PC-3 (cell line): ENCODE data around the gene CCDC69. TPM values are rescaled to one million over a fixed set of nuclear protein-coding genes. Genes with fewer than 3 reads are reported as not detected.

Experiments used
- ATAC-seq: fragments of 200-7000 bp; cut with Tn5 transposase; 2 replicates; pipeline ENCODE4 v1.9.1; 2020; ENCODE audit warnings: mild to moderate bottlenecking, moderate library complexity
- BruUV-seq: library from RNA; stranded (reverse); fragments of 400-500 nt; replicated peaks from 2 replicates; lab custom pipeline; 2021; lab: Mats Ljungman, UMichigan
- CTCF ChIA-PET: fragments of 300-600 bp; sonication (Branson Sonifier 250); formaldehyde crosslinking; loops from one replicate; lab custom pipeline; 2022; ENCODE audit warnings: antibody characterized with exemption; lab: Charles Lee
- POLR2A ChIA-PET: fragments of 300-600 bp; sonication (Branson Sonifier 250); formaldehyde crosslinking; loops from one replicate; lab custom pipeline; 2022; ENCODE audit warnings: antibody characterized with exemption; ENCODE audit not compliant: unreplicated experiment; lab: Charles Lee
- DNase-seq: peaks from one replicate; pipeline ENCODE4 v3.0.0-alpha.2; 2015
- H2AFZ ChIP-seq: fragments of 300-600 bp; sonication (generic); 2 replicates; pipeline ENCODE4 v1.6.0; 2016; ENCODE audit warnings: antibody characterized with exemption, low read length
- H3F3A ChIP-seq: fragments of 300-600 bp; sonication (generic); one replicate; pipeline ENCODE4 v1.6.0; 2017; ENCODE audit warnings: antibody characterized with exemption, low read length, control low read depth, mild to moderate bottlenecking; ENCODE audit not compliant: unreplicated experiment
- H3K27ac ChIP-seq: fragments of 300-600 bp; sonication (generic); 2 replicates; pipeline ENCODE4 v1.5.1; 2016; ENCODE audit warnings: mild to moderate bottlenecking, low read length
- H3K27me3 ChIP-seq: fragments of 300-600 bp; sonication (generic); 2 replicates; pipeline ENCODE4 v1.6.1; 2016; ENCODE audit warnings: low read length, mixed read lengths
- H3K36me3 ChIP-seq: fragments of 300-600 bp; sonication (generic); 2 replicates; pipeline ENCODE4 v1.6.1; 2016; ENCODE audit warnings: low read depth, mixed run types, low read length, mixed read lengths
- H3K4me1 ChIP-seq: fragments of 300-600 bp; sonication (generic); 2 replicates; pipeline ENCODE4 v1.5.1; 2016; ENCODE audit warnings: low read length; ENCODE audit not compliant: insufficient read depth
- H3K4me2 ChIP-seq: fragments of 300-600 bp; sonication (generic); 2 replicates; pipeline ENCODE4 v1.6.0; 2016; ENCODE audit warnings: low read length
- H3K4me3 ChIP-seq: fragments of 300-600 bp; sonication (generic); 2 replicates; pipeline ENCODE4 v1.5.1; 2016; ENCODE audit warnings: mild to moderate bottlenecking, low read length, mixed read lengths
- H3K79me2 ChIP-seq: fragments of 300-600 bp; sonication (generic); 2 replicates; pipeline ENCODE4 v1.6.1; 2017; ENCODE audit warnings: low read length, mixed read lengths
- H3K9ac ChIP-seq: fragments of 300-600 bp; sonication (generic); 2 replicates; pipeline ENCODE4 v1.6.0; 2016; ENCODE audit warnings: mild to moderate bottlenecking, low read length
- H3K9me2 ChIP-seq: fragments of 300-600 bp; sonication (generic); replicated peaks from 2 replicates; pipeline ENCODE4 v1.6.1; 2016; ENCODE audit warnings: mixed run types, low read length, mixed read lengths
- H3K9me3 ChIP-seq: fragments of 300-600 bp; sonication (generic); 2 replicates; pipeline ENCODE4 v1.6.1; 2016; ENCODE audit warnings: low read length, mixed read lengths
- H4K20me1 ChIP-seq: fragments of 300-600 bp; sonication (generic); 2 replicates; pipeline ENCODE4 v1.6.1; 2016; ENCODE audit warnings: low read length, mixed read lengths
- EZH2 ChIP-seq: fragments of 300-600 bp; sonication (generic); IDR thresholded peaks from one replicate; pipeline ENCODE4 v1.6.1; 2017; ENCODE audit warnings: antibody characterized with exemption, mild to moderate bottlenecking, low read length; ENCODE audit not compliant: unreplicated experiment
- EZH2phosphoT487 ChIP-seq: fragments of 300-600 bp; sonication (generic); IDR thresholded peaks from 2 replicates; pipeline ENCODE4 v1.6.1; 2018; ENCODE audit warnings: mild to moderate bottlenecking, antibody characterized with exemption, low read length, borderline replicate concordance
- intact Hi-C: fragments of 100-400 bp; cut with micrococcal nuclease; formaldehyde crosslinking; loops from 2 replicates; pipeline ENCODE4 v1.9.0; 2023
- total RNA-seq: library from RNA; depleted of rRNA; stranded (reverse); fragments of >200 nt; gene quantifications from 2 replicates; pipeline ENCODE4 v1.2.3, GENCODE V29; 2014
- TF ChIP-seq, protein P1 (sequence below): fragments of 300-600 bp; sonication (generic); conservative IDR thresholded peaks from 2 replicates; pipeline ENCODE4 v1.5.1; 2017; ENCODE audit warnings: antibody characterized with exemption, low read depth, mild to moderate bottlenecking, low read length

Gene CCDC69
- total RNA-seq, 1 experiment from 2014 or later, result 26.4 TPM

DNA sequence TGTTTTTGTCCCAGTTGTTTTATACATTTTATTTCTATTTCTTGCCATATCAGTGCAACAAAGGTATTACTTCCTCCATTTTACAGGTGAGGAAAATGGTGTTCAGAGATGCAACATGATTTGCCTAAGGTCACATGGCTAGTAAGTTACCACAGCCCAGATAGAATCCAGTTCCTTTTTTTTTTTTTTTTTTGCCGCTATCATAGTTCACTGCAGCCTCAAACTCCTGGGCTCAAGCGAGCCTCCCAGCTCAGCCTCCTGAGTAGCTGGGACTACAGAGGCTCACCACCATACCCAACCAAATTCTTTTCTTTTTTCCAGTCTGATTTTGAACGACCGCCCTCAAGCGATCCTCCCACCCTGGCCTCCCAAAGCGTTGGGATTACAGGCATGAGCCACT is 480 bp upstream of the CCDC69 start:
- H3K4me1 ChIP-seq, result peaks cover 19% of the 10 kb centered on the region; the same call in 1 of the 2 replicates
- intact Hi-C loops, result loop anchor here (1.0 kb wide), 1 partner anchor 15 kb away; no protein-coding TSS in a partner anchor
- ChIA-PET POLR2A (interaction anchor here (0.6 kb wide), 1 partner anchor 28 kb away, joined by 3 read pairs; the partner anchor contains the start of gene GM2A), CTCF (interaction anchor here (0.7 to 1.3 kb wide), 4 partner anchors 15 to 92 kb away, joined by 3 to 8 read pairs (median 4); partner anchors contain the start of gene GM2A)
- peak overlapping the region; percentile 93 for H2AFZ ChIP-seq
- H4K20me1 ChIP-seq, result no peaks in the 10 kb centered on the region
- no peak overlapping the region for H3K9ac ChIP-seq
- no TSS peak for BruUV-seq
- H3K4me2 ChIP-seq, result peak overlapping the region; percentile 86
- no peaks in the 10 kb centered on the region for H3K9me3 ChIP-seq
- peak overlapping the region; percentile 92 for H3K4me3 ChIP-seq
- H3K27me3 ChIP-seq, result no peaks in the 10 kb centered on the region
- TF ChIP-seq EZH2phosphoT487 (no peak), EZH2 (no peak)
- TF ChIP-seq, protein P1, sequence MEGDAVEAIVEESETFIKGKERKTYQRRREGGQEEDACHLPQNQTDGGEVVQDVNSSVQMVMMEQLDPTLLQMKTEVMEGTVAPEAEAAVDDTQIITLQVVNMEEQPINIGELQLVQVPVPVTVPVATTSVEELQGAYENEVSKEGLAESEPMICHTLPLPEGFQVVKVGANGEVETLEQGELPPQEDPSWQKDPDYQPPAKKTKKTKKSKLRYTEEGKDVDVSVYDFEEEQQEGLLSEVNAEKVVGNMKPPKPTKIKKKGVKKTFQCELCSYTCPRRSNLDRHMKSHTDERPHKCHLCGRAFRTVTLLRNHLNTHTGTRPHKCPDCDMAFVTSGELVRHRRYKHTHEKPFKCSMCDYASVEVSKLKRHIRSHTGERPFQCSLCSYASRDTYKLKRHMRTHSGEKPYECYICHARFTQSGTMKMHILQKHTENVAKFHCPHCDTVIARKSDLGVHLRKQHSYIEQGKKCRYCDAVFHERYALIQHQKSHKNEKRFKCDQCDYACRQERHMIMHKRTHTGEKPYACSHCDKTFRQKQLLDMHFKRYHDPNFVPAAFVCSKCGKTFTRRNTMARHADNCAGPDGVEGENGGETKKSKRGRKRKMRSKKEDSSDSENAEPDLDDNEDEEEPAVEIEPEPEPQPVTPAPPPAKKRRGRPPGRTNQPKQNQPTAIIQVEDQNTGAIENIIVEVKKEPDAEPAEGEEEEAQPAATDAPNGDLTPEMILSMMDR, result no peak
- no peaks in the 10 kb centered on the region for H3K9me2 ChIP-seq
- H3F3A ChIP-seq, result no peaks in the 10 kb centered on the region
- no peaks in the 10 kb centered on the region for H3K79me2 ChIP-seq
- no peak for ATAC-seq
- H3K36me3 ChIP-seq, result no peaks in the 10 kb centered on the region
- no peak overlapping the region for H3K27ac ChIP-seq
- DNase-seq, result no peak

DNA sequence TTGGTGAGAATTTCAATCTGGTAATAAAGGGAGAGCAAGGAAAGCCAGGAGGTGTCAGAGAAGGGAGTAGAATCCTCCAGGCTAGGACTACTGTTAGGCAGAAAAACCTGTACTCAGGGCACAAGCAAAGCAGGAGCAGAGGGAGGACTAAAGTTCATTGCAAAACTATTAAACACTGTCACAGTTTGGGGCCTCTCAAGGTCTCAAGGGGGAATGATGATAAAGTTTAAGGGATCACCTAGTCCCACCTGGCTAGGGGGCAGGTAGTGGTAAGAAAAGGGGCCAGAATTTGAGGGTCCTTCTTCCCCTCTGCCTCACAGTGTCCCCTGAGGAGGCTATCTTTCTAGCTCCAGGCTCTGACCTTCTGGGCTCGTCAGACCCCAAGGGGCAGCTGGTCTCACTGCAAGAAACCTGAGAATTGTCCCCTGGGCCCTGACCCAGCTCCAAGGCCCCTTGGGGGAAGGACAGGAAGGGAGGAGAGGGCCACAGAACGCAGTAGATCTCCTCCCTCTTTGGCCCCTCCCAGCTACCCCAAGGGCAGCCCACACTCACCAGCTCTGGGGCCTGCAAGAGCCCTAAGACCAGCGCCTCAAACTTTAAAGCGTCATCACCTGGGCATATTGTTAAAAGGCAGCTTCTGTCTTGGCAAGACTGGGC is 974 bp downstream of the CCDC69 start:
- Histone ChIP-seq H3K9me2 (no peaks in the 10 kb centered on the region), H2AFZ (peak overlapping the region; percentile 93), H4K20me1 (no peaks in the 10 kb centered on the region), H3K79me2 (no peaks in the 10 kb centered on the region), H3K9me3 (no peaks in the 10 kb centered on the region), H3K27ac (no peak overlapping the region), H3K4me3 (peak overlapping the region; percentile 92), H3K4me2 (peak overlapping the region; percentile 86), H3K9ac (no peak overlapping the region), H3F3A (no peaks in the 10 kb centered on the region), H3K36me3 (no peaks in the 10 kb centered on the region), H3K4me1 (peaks cover 19% of the 10 kb centered on the region; the same call in 1 of the 2 replicates), H3K27me3 (no peaks in the 10 kb centered on the region)
- peak; percentile 25 for DNase-seq
- intact Hi-C loops, result loop anchor here (1.0 kb wide), 1 partner anchor 39 kb away; no protein-coding TSS in a partner anchor
- POLR2A ChIA-PET, result interaction anchor here (0.8 kb wide), 1 partner anchor 30 kb away, joined by 4 read pairs; the partner anchor contains the start of gene GM2A
- ATAC-seq, result peak; percentile 39
- CTCF ChIA-PET, result interaction anchor here (1.3 kb wide), 1 partner anchor 58 kb away, joined by 4 read pairs; no protein-coding TSS in a partner anchor
- TF ChIP-seq EZH2phosphoT487 (no peak), EZH2 (no peak)
- TF ChIP-seq, protein P1, result no peak
- BruUV-seq, result no TSS peak
